ENCODE data around the gene SERPINA6.
"Not testable (repeated sequence)": the region's sequence is repeated elsewhere in the genome, so short reads cannot be mapped to it uniquely, and the experiment has no call there.

The SERPINA6 gene

DNA sequence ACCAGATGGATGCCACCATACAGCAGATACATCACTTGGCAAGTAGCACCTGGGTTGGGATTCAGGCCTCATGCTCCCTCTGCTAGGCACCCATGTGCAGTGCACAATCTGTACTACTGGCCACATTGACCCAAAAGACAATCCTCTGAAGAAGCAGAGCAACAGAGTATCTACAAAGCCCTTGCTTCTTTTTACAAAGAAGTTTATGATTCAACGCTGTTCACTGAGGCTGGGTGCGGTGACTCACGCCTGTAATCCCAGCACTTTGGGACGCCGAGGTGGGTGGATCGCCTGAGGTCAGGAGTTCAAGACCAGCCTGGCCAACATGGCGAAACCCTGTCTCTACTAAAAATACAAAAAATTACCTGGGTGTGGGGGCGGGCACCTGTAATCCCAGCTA is 31.1 kb upstream of the SERPINA6 start:
- DNase-seq = not testable (repeated sequence)

DNA sequence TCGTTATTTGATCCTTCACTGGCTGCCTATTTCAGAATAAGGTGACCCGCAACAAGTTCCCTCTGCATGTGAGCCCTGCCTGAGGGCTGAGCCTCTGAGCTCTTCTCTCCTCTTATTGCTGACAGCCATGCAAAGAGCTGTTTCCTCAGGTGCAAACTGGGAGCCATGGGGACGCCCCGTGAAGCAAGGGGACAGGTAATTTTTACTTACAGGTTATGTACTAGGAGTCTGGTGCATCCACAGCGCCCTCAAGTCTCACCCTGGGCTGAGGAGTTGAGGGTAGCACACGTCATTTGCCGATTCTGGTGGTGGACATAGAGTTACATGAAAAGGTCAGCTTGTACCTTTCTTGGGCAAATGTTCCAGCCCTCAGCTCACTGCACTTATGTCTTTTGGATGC is 26.1 kb upstream of the SERPINA6 start:
- no peak for DNase-seq

DNA sequence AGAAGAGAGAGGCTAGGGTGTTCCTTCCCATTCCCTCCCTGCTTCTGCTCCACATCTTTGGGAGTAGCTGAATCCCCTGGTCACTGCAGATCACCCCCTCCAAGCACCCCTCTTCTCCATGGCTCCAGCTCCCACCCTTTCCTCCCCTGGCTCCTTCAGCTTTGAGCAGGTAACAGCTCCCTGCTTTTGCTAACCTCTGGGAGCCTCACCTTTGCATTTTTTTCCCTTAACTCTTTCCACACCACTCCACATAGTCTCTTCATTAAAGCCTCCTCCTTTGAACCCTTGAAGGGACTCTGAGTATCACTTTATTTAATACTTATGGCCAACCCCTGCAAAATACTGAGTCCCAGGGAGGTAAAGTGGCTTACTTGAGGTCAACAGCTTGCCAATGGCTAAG is 25.7 kb upstream of the SERPINA6 start:
- no peak for DNase-seq

DNA sequence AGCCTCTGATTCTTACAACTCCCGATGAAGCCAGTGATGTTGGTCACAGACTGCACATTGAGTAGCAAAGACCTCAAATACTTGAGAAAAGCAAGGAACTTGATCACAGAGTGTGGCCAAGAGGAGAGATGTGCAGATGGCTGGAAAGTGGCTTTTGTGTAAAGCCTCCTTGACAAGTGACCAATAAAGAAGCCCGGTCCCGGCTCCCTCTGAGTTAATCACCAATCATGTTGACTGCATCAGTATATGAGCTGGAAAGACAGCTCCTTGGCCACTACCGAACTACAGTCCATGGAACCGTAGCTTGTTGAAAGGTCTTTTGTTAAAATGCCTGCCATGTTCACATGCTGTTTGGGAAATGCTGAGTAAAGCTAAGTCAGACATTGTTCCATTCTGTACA is 23.7 kb upstream of the SERPINA6 start:
- no peak for DNase-seq

DNA sequence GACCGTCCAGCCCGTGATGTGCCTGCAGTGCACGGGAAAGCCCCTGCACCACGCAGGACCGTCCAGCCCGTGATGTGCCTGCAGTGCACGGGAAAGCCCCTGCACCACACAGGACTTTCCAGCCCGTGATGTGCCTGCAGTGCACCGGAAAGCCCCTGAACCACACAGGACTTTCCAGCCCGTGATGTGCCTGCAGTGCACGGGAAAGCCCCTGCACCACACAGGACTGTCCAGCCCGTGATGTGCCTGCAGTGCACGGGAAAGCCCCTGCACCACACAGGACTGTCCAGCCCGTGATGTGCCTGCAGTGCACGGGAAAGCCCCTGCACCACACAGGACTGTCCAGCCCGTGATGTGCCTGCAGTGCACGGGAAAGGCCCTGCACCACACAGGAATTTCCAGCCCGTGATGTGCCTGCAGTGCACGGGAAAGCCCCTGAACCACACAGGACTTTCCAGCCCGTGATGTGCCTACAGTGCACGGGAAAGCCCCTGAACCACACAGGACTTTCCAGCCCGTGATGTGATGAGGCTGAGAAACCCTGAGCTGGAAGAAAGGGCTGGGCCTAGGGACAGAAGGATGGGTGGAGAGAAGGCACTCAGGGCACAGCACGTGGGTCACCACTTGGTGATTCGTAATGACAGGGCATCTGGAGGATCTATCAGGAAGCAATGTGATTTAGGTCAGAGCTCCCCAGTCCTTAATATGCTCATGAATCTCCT is 23.1 kb upstream of the SERPINA6 start:
- DNase-seq = peak in 4 of 5 donors; percentile 25 to 57 (median 38)

DNA sequence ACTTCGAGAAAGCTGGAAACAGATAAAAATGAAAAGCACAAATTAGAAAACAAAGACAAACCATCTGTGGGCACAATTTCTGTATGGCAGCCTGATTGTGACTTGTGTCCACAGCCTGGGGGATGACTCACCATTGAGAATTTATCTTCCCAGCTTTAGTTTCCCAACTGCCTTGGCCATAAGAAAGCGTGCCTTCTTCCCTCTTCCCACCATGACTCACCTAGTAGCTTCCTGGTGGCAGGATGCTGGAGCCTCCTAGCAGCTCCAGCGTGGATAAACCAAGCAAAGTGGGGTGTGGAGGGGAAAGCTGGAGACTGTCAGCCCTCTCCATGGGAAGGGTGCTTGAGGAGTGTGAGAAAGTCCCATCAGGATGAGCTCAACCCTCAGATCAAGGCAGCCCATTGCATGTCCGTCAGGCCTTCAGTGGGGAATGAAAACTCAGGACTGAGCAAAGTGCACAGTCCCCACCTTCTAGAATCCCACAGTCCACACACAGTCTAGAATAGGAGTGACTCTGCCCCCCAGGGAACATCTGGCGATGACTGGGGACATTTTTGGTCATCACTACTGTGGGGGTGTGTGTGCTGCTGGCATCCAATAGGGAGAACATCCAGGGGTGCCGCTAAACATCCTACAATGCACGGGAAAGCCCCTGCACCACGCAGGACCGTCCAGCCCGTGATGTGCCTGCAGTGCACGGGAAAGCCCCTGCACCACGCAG is 22.4 kb upstream of the SERPINA6 start:
- DNase-seq = no peak

DNA sequence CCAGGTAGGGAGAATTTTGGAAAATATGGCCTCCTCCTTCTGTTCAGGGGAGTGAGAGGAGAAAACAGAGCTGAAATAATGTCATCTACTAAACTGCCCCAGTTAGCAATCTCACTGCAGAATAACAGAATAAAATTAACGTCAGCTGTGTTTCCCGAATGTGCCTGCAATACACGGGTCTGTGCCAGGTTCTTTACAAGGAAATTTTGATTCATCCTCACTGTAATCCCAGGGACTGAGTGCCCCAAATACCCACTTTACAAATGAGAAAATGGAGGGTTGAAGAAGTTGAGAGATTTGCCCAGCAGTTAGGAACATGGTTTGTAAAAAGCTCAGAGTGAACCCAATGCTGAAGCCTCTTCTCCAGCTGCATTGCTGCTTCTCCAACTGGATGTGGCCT is 21.3 kb upstream of the SERPINA6 start:
- no peak for DNase-seq

DNA sequence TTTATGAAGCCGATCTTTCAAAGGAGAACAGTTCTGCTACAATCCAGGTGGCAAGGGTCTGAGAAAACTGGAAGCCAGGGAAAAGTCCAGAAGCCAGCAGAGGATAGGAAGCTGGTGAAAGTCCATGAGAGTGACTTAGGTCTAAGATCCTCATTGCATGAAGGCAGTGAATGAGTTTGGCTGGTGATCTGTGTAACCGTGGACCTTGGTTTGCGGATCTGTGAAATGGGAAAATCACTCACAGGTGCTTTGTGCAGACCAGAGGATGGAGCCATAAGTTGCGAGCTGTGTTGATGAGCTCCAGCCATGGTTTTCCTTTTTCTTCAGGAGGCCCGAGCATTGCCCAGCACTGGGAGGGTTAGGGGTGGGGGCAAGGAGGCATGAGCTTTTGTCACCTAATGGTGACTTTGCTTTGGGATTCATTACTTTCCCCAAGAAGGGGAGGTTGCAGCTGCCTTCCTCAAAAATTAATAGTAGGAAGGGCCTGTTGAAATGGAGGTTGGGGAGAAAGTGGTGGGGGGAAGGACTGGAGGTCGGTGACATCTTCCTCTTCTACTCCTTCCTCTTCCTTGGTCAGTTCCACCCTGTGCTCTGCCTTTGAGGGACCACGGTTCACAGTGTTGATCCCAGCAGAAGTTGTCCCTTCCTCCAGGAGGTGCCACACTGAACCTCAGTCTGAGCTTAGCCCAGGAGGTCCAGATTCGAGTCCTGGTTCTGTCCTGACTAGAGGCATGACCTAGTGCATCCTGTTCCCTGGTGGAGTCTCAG is 20.3 kb upstream of the SERPINA6 start:
- DNase-seq = no peak

DNA sequence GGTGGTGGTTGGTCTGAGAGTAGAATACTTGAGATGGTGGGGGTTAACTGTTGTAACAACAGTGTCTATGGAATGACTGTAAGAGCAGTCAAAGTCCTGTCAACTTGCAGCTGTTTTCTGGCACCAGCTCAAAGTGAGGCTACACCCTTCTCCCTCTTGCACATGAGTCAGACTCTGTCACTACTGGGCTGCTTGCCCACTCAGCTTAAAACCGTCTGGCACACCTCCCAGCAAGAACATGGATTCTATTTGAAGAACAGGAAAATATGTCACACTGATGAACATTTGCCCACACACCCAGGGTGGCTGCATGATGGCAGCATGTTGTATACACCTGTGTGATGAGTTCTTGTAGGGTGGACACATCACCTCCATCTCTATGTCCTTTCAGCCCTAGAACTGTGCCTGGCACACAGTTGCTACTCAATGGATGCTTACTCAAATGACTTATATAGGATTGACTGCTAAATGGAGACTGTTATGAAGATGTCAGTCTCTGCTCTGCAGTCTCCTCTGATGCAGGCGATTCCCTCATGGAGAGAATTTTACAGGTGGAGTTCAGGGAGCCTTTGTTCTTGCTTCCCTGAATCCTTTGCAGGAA is 19.3 kb upstream of the SERPINA6 start:
- DNase-seq = no peak

DNA sequence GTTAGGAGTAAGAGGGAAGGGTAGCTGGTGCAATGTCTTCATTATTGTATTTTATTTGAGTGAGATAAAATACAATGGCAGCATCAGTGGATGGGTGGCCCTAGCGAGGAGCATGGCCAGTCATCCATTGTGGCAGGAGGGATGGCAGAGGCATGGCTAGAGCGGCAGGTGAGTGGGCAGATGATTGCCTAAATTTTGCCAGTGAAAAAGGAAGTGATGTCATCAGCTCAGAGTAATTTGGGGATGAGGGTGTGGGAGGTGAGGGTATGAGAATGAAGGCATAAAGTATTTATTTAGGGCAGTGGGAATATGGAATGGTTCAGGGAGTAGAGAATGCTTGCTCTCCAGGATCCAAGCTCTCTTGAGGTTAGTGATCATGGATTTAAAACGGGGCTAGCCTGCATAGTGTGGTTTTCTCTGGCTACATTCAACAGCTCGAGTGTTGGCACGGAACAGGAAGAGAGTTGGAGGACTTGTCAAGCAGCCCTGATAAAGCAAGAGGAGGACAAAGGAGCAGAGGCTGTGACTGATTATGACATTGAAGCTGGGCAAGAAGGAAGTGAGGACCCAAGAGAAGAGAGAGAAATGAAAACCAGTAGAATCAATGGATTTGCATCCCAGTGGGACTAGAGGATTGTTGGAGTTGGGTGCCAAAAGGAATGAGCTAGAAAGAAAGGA is 18.7 kb upstream of the SERPINA6 start:
- no peak for DNase-seq

DNA sequence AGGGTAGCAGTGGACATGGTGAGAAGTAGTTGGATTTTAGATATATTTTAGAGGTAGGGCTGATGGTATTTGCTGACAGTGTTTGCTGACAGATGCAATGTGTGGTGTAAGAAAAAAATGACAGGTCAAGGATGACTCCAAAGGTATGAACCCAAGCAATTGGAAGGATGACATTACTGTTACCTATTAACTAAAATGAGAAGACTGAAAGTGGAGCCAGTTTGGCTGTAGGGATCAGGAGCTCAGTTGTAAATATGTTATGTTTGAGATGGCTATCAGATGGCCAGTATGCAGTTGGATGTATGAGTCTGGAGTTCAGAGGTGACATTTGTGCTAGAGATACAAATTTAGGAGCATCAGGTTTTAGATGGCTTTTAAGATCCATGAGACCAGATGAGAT is 17.4 kb upstream of the SERPINA6 start:
- no peak for DNase-seq

DNA sequence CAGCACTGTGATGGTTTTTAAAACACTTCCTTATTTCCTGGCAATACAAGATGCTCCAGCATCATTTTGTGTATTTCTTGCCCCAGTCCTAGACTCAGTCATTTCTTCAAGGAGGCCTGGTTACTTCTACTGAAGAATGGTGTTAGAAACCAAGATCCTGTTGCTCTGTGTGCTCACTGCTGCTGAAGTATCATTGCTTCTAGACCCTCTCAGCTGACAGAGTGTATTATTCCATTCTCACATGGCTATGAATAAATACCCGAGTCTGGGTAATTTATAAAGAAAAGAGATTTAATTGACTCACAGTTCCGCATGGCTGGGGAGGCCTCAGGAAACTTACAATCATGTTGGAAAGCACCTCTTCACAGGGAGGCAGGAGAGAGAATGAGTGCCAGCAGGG is 14.9 kb upstream of the SERPINA6 start:
- DNase-seq = no peak

DNA sequence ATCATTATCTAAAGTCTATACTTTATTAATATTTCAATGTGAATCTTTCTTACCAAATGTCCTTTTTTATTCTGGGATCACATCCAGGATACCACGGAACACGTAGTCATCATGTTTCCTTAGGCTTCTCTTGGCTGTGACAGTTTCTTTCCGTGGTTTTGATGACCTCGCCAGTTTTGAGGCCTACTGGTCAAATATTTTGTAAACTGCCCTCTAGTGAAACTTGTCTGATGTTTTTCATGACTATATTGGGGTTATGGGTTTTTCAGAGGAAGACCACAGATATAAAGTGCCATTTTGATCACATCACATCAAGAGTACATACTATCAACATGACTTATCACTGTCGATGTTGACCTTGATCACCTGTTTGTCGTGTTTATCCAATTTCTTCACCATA is 14.1 kb upstream of the SERPINA6 start:
- no peak for DNase-seq

DNA sequence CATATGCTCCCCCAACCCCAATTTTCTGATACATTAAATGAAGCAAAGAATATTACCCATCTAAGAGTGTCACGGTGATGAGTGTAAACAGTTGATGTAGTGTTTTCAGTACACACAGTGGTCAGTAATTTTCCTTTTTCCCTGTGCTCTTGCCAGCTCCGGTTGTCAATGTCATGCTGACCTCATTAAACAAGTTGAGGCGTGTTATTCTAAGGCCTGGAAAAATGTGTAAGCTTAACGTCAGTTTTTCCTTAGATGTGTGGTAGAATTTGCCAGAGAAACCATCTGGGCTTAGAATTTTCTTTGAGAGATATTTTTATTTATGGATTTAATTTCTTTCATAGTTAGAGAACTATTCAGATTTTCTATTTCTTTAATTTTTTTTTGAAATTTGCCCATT is 11.7 kb upstream of the SERPINA6 start:
- no peak for DNase-seq

DNA sequence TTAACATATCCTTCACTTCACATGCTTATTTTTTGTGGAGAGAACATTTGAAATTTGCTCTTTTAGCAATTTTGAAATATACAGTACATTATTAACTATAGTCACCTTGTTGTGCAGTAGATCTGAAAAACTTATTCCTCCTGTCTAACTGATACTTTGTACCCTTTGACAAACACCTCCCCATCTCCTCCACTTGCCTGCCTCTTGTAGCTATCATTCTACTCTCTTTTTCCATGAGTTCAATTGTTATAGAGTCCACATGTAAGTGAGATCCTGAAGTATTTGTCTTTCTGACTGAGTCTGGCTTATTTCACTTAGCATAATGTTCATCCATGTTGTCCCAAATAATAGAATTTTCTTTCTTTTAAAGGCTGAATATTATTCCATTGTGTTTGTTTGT is 9.5 kb upstream of the SERPINA6 start:
- no peak for DNase-seq

DNA sequence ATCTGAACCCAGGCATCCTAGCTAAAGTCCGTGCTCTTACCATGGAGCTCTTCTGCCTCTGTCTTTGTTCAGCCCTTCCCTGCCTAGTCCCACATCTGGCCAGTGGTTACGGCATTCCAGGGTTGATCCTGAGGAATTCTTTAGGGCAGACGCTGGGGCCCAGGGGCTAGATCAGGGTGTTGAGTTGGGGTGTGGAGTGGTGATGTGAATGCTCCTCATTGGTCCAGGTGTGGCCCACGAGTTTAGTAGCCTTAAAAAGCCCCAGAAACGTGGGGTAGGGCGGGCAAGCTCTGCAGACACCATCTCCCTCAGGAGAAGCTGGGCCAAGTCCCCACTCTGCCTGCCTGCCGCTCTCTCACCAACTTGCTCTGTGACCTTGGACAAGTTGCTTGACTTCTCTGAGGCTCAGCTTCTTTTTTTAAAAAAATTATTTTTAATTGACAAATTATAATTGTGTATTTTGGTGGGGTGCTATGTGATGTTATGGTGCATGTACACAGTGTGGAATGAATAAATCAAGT is 9.0 kb upstream of the SERPINA6 start:
- DNase-seq = no peak

DNA sequence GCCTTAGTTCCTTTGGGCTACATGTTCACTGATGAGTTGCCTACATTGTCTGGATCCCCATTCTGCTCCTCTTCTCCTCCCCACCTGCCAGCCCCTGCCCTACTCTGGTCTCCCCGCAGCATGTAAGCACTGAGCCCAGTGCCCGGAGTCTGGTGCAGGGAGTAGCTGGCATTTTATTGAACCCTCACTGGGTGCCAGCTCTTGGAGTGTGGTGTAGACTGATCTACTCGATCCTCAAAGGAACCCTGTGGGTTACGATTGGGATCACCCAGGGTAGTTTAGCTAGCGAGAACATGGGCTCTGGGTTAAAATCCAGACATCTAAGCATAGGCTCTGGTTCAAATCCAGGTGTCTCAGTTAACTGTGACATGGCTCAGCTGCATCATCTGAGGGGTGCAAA is 8.3 kb upstream of the SERPINA6 start:
- no peak for DNase-seq

DNA sequence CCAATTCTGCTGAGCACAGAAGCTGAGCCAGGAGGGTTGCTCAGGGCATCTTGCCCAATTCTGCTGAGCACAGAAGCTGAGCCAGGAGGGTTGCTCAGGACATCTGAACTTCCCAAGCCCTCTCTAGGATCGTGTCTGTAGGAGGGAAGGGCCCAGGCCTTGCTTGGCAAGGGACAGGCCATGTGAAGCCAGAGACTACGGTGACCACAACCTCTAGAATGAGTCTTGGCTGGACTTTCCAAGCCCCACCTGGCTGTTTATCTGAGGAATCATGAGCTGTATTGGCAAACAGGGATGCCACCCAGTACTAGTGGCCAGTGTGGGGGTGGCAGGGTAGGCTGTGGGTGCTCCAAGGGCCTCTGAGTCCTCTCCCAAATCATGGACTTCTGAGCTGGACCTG is 7.7 kb upstream of the SERPINA6 start:
- DNase-seq = no peak

DNA sequence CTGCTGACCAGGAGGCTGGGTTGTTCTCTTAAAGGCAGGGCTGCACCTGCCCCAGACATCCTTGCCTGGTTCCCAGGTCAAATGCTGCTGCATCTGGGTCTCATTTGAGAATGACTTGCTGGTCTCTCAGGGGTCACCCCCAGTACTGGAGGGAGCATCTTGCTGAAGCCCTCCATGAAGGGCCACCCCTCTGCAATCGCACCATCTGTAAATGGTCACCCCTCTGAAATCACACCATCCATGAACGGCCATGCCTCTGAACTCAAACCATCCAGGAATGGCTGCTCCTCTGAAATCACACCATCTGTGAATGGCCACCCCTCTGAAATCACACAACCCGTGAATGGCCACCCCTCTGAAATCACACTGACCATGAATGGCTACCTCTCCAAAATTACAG is 7.3 kb upstream of the SERPINA6 start:
- DNase-seq = no peak

DNA sequence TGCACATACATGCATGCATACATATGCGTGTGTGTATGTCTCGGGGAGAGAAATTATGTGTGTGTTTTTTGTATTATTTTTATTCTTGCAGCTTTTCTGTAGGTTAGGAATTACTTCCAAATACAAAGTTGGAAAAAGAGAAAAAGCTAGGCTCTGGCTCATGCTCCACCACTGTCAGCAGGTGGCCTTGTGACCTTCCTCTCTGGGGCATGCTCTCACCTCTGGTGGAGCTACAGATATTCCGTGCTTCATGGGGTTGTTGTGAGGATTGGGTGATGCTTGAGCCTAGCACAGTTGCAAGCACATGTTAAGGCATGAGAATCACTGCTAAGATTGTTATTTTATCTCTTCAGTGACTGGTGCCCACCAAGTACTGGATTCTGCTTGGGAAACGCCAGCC is 6.7 kb upstream of the SERPINA6 start:
- no peak for DNase-seq

DNA sequence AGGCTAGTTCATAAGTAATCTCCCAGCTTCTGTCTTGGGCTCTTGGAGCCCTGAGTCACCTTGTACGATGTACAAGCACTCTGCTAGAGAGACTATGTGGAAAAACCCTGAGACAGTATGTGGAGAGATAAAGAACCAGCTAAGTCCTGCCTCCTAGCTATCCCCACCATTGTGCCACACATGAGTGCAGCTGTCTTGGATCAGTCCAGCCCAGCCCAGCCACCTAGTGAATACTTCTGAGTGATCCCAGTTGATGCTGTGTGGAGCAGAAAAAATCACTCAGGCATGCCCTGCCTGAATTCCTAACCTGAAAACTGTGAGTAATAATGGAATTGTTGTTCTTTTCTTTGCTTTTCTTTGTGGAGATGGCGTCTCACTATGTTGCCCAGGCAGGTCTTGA is 5.1 kb upstream of the SERPINA6 start:
- no peak for DNase-seq

DNA sequence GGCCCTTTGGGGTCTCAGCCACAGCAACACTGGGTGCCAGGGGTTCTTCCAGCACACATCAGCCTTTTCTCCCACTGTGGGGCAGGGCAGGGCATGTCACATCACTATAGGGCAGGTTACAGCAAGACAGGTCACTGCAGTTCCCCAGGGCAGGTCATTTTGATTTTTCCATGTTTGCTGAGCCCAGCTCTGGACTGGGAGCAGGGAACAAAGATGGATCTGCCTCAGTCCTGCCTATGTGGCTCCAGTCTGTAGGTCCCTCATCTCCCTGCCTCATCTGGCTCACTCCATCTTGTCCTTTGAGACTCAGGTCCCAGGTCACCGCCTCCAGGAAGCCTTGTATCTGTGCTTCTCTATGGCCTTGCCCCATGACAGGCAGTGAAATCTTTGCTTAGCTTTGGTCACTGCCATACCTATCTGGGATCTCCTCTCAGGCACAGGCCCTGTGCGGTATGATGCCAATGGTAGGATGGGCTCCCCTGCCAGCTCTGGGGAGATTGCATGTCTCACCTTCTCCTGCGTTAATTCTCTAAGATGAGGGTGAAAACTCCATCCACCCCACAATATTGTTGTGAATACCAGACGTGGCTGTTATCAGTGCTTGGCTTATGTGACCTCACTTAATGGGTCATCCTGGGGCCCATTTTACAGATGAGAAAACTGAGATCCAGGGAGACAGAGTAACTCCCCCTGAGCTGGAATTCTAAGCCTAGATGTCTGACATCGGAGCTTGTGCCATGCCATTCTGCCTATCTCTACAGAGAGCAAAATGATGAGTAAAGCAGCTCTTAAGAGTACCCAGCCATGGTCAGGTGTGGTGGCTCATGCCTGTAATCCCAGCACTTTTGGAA is 1.5 kb downstream of the SERPINA6 start:
- DNase-seq = no peak
